Measurements from ENCODE around the gene SP2. TPM values are rescaled to one million over a fixed set of nuclear protein-coding genes. Genes with fewer than 3 reads are reported as not detected.

SP2 gene
- total RNA-seq, 1 donor from 2014 or later = 18.0 TPM

DNA sequence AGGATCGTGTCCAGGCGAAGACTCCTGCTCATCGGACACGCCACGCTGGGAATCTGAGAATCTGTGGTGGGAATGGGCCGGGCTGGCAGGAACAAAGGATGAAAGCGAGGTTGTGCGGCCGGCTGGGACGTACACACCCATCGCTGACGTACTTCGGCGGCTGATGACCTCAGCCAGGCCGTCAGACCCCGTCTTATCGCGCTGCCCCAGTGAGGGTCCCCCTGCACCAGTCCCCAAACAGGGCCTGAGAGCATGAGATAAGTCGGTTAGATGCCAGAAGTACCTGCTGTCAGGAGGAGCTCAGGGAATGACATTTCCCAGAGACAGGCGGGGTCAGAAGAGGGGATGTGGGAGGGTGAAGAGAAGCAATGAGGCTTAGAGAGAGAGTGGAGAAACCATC, 29.1 kb upstream of the SP2 start:
- no peaks in the 10 kb centered on the region for H3K36me3 Mint-ChIP-seq
- no peak for DNase-seq (ENCODE audit: low spot score in 2 of 2, unreplicated experiment in 2 of 2)
- peaks cover 28% of the 10 kb centered on the region for H3K27me3 Mint-ChIP-seq (ENCODE audit: low read depth)

DNA sequence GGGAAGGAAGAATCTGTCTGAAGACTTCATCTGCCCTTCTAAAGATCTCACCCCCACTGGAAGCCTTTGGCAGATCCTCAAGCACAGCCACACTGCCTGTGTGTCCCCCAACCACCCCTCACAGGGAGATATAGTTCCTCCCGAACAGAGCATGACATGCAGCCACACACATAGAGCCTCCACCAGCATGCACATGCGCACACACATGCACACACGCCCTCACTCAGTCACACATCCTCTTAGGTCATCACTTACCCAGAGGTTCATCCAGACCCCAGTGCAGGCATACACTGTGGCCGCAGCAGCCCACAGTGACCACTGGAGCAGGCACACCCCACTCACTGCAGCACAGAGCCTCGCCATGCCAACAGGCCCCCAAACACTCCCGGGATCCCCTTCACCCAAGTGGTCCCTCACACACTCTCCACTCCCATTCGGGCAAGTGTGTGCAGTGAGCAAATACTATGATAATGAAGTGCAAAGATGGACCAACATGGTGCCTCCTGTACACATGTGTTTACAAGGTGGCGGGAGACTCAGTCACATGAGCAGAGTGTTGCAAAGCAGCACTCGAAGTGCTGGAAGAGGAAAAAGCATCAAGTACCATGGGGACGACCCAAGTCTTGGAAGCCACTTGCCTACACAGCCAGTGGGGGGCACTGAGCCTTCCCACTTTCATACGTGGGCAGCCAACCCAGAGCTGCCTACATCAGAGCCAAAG, 28.1 kb upstream of the SP2 start:
- Mint-ChIP-seq H3K9me3 (peaks cover 3% of the 10 kb centered on the region), H3K36me3 (no peaks in the 10 kb centered on the region), H3K27me3 (ENCODE audit: low read depth) (peaks cover 28% of the 10 kb centered on the region), H3K4me1 (peaks cover 53% of the 10 kb centered on the region), H3K27ac (no peak overlapping the region), H3K4me3 (no peak overlapping the region)
- no peak for DNase-seq (ENCODE audit: low spot score in 2 of 2, unreplicated experiment in 2 of 2)
- TF ChIP-seq, protein P1, sequence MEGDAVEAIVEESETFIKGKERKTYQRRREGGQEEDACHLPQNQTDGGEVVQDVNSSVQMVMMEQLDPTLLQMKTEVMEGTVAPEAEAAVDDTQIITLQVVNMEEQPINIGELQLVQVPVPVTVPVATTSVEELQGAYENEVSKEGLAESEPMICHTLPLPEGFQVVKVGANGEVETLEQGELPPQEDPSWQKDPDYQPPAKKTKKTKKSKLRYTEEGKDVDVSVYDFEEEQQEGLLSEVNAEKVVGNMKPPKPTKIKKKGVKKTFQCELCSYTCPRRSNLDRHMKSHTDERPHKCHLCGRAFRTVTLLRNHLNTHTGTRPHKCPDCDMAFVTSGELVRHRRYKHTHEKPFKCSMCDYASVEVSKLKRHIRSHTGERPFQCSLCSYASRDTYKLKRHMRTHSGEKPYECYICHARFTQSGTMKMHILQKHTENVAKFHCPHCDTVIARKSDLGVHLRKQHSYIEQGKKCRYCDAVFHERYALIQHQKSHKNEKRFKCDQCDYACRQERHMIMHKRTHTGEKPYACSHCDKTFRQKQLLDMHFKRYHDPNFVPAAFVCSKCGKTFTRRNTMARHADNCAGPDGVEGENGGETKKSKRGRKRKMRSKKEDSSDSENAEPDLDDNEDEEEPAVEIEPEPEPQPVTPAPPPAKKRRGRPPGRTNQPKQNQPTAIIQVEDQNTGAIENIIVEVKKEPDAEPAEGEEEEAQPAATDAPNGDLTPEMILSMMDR (IDR thresholded peaks at IDR 0.05; ENCODE audit: unreplicated experiment) = no peak

More for the DNA sequence above, 29.1 kb upstream of the SP2 start:
- TF ChIP-seq, protein P1 (IDR thresholded peaks at IDR 0.05; ENCODE audit: unreplicated experiment) = no peak
- Mint-ChIP-seq H3K27ac (no peak overlapping the region), H3K9me3 (peaks cover 3% of the 10 kb centered on the region), H3K4me3 (no peak overlapping the region), H3K4me1 (peaks cover 45% of the 10 kb centered on the region)

DNA sequence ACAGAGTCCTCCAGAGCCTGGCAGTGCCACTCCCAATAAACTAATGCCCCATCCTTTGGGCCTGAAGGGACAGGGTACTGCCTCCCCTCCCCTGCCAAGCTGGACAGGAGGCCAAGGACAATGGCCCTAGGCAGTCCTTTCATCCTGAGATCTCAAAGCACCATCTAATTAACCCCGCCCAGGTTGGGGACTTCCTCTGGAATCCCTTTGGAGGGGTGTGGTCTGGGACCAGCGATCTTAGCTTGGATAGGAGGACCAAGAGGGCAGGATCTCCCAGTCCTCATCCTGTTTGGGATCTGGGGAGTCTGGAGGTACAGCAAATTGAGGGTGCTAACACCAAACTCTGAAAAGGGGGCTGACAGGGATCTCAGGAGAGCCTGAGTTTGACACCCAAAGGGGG, 26.9 kb upstream of the SP2 start:
- peaks cover 57% of the 10 kb centered on the region for H3K4me1 Mint-ChIP-seq
- no peak overlapping the region for H3K4me3 Mint-ChIP-seq
- H3K27ac Mint-ChIP-seq = no peak overlapping the region
- no peak for DNase-seq (ENCODE audit: low spot score in 2 of 2, unreplicated experiment in 2 of 2)
- peaks cover 26% of the 10 kb centered on the region for H3K27me3 Mint-ChIP-seq (ENCODE audit: low read depth)
- no peaks in the 10 kb centered on the region for H3K36me3 Mint-ChIP-seq
- TF ChIP-seq, protein P1 (IDR thresholded peaks at IDR 0.05; ENCODE audit: unreplicated experiment) = no peak
- no peaks in the 10 kb centered on the region for H3K9me3 Mint-ChIP-seq

DNA sequence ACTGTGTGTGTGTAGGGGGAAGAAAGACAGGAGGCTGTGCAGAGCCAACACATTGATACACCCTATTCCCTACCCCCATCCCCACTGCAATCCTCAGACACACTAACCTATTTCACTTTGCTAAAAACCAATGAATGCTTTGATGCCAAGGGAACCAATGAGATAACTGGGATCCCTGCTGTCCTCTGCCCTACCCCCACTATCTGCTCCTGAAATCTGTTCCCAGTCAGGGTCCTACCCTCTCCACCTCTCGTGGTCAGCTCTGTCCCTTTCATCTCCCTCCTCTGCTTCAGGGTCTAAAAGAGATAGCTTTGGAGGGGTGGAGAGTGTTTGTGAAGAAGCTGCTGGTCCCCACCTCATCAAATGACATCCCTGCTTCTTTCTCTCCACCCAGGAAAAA, 26.0 kb upstream of the SP2 start:
- H3K27ac Mint-ChIP-seq = no peak overlapping the region
- DNase-seq (ENCODE audit: low spot score in 2 of 2, unreplicated experiment in 2 of 2) = no peak
- H3K4me3 Mint-ChIP-seq = no peak overlapping the region
- no peaks in the 10 kb centered on the region for H3K9me3 Mint-ChIP-seq
- peaks cover 59% of the 10 kb centered on the region for H3K4me1 Mint-ChIP-seq
- TF ChIP-seq, protein P1 (IDR thresholded peaks at IDR 0.05; ENCODE audit: unreplicated experiment) = no peak
- H3K27me3 Mint-ChIP-seq (ENCODE audit: low read depth) = peaks cover 25% of the 10 kb centered on the region
- H3K36me3 Mint-ChIP-seq = no peaks in the 10 kb centered on the region

DNA sequence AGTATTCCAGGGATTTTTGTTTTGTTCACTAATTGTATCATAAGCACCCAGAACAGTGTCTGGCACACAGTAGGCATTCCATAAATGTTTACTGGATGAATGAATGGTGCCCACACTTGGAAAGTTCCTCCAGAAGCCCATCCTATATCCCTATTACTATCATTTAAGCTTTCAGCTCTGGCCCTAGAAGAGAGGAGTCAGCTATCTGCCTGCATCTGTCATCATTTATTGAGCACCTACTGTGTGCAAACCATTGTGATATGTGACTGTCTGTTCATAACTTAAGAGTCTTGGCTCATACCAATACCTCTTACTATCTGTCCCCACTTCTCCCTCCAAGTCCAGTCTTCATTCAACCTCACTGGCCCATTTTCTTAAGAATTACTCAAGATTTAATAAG, 25.0 kb upstream of the SP2 start:
- H3K9me3 Mint-ChIP-seq = no peaks in the 10 kb centered on the region
- peaks cover 60% of the 10 kb centered on the region for H3K4me1 Mint-ChIP-seq
- no peaks in the 10 kb centered on the region for H3K36me3 Mint-ChIP-seq
- no peak overlapping the region for H3K4me3 Mint-ChIP-seq
- no peak for DNase-seq (ENCODE audit: low spot score in 2 of 2, unreplicated experiment in 2 of 2)
- H3K27me3 Mint-ChIP-seq (ENCODE audit: low read depth) = peaks cover 20% of the 10 kb centered on the region
- no peak overlapping the region for H3K27ac Mint-ChIP-seq
- TF ChIP-seq, protein P1 (IDR thresholded peaks at IDR 0.05; ENCODE audit: unreplicated experiment) = no peak
